Heart right ventricle (tissue), 16 donors: ENCODE measurements around the gene IPO9. TPM values are rescaled to one million over a fixed set of nuclear protein-coding genes. Genes with fewer than 3 reads are reported as not detected.

ENCODE experiments used
- ATAC-seq, 8 donors: fragments of 200-7000 bp; cut with Tn5 transposase; one replicate each; pipeline ENCODE4 v1.9.1; 2020; ENCODE audit warnings: mild to moderate bottlenecking in 8 of 8, moderate library complexity in 8 of 8, moderate number of reproducible peaks in 1 of 8
- DNase-seq, 2 donors: peaks; one replicate each; pipeline ENCODE4 v3.0.0-alpha.2; 2020
- H3K27ac ChIP-seq, 10 donors: fragments of 200-600 bp; sonication (generic) in 2 of 10; one replicate each; pipeline versions ENCODE4 v1.5.0 to v1.8.0; 2020 to 2022; ENCODE audit warnings: mild to moderate bottlenecking in 3 of 10
- H3K27me3 ChIP-seq, 7 donors: fragments of 200-600 bp; one replicate each; pipeline ENCODE4 v1.8.0; 2021 to 2022; ENCODE audit warnings: mild to moderate bottlenecking in 2 of 7
- H3K36me3 ChIP-seq, 9 donors: fragments of 200-600 bp; sonication (generic) in 1 of 9; one replicate each; pipeline versions ENCODE4 v1.5.0 to v1.8.0; 2020 to 2022; ENCODE audit warnings: mild to moderate bottlenecking in 2 of 9
- H3K4me1 ChIP-seq, 9 donors: fragments of 200-600 bp; sonication (generic) in 1 of 9; one replicate each; pipeline versions ENCODE4 v1.5.0 to v1.8.0; 2020 to 2022; ENCODE audit warnings: mild to moderate bottlenecking in 4 of 9
- H3K4me3 ChIP-seq, 10 donors: fragments of 200-600 bp; sonication (generic) in 2 of 10; one replicate each; pipeline versions ENCODE4 v1.5.0 to v1.8.0; 2020 to 2022; ENCODE audit warnings: mild to moderate bottlenecking in 7 of 10, moderate library complexity in 2 of 10
- H3K9me3 ChIP-seq, 11 donors: fragments of 200-600 bp in 10 of 11; sonication (generic) in 2 of 11; one replicate each; pipeline versions ENCODE4 v1.5.0 to v1.8.0; 2013 to 2022; ENCODE audit warnings: mild to moderate bottlenecking in 2 of 11, control low read depth in 1 of 11, moderate library complexity in 1 of 11
- CTCF ChIP-seq, 9 donors: fragments of 200-600 bp; sonication (generic) in 2 of 9; IDR thresholded peaks; one replicate each; pipeline versions ENCODE4 v1.5.0 to v1.8.0; 2021 to 2022; ENCODE audit warnings: antibody characterized with exemption in 9 of 9, mild to moderate bottlenecking in 5 of 9, moderate library complexity in 1 of 9
- WGBS, 2 donors: extraction: QIAGEN DNeasy Blood & Tissue Kit; methylation state at CpG; one replicate each; pipeline ENCODE4 v1.1.7; 2013; ENCODE audit warnings: inconsistent platforms in 1 of 2; 5-methylcytosine and 5-hydroxymethylcytosine counted together
- intact Hi-C, 10 donors: fragments of 100-400 bp; cut with DNase I; formaldehyde crosslinking; loops; one replicate each; pipeline versions ENCODE4 v1.11.1 to v1.14.2; 2022
- polyA plus RNA-seq, 2 donors: library from polyadenylated mRNA; stranded (reverse); fragments of 200-250 nt; gene quantifications; one replicate each; pipeline ENCODE4 v1.2.3, GENCODE V29; 2013
- total RNA-seq, 10 donors: library from RNA; stranded (reverse); fragmentation: NEBNext Ultra II Directional in 3 of 10; extraction: Animal tissue kit (Norgen Biotek cat#: 25700) in 3 of 10; gene quantifications; one replicate each; pipeline versions ENCODE4 v1.2.1 to v1.2.4, GENCODE V29; 2021 to 2023
- donor health status: Arrhythmogenic right ventricular cardiomyopathy.
- donor health status: ischemic (EF 13 %, LVEDD 7.1; RV severe dilation, severe dysfunction).
- donor health status: healthy with polysubstance abuse.
- donor health status: DM: no; HTN: yes; CAD: no.
- donor health status: DM: no; HTN: no; CAD: no.
- donor health status: ischemic (EF 25% LVEDD 6.9; RV normal size, moderate dysfunction).
- donor health status: ischemic (EF 25% LVEDD 5.7; RV mildly dilated, moderate dysfunction).
- donor health status: healthy.
- donor health status: DM: yes; HTN: yes; CAD: no.
- donor health status: Ischemic cardiomyopathy.
- donor health status: ischemic (EF 35%, LVEDD 5.7; RV mildly dilated, moderate dysfunction).
- donor health status: nonischemic (EF 11% LVEDD 7.7; RV severe dilation, severe dysfunction).
- donor health status: DM: yes; HTN: yes; CAD: no.
- donor health status: PGD.
- donor health status: ischemic (EF 29% LVEDD 5.4; RV normal size, mild dysfunction).
- donor health status: nonischemic (EF 23%, LVEDD 6.1; RV moderate dilation, normal function).

Gene IPO9
- total and polyA plus RNA-seq, 12 donors = 12.0 to 31.4 (median 26.5) TPM

DNA sequence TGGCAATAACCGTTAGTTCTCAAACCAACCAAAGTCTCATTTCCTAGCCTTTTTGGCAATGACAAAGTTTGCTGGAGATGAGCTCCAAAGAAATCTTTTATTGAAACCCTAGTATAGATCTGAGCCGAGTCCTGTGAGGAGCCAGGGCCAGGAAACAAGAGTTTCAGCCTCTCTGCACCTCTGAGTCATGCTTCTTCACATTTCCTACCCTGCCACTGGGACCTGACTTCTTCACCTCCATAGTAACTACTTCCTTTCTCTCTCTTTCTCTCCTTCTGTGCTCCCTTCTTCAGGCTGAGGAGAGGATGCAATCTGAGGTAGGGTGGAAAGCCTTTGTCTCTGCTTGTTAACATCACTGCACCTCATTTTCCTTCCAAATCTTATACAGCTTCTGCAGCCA lies 38.7 kb upstream of the IPO9 start:
- no peak overlapping the region for H3K4me3 ChIP-seq
- DNase-seq = no peak
- ATAC-seq = peak in 2 of 8 donors; percentile 23 to 46
- peaks cover 0 to 100% (median 76%) of the 10 kb centered on the region in 9 donors for H3K36me3 ChIP-seq
- H3K27me3 ChIP-seq = no peaks in the 10 kb centered on the region
- WGBS, 2 donors = 31 to 37% methylated on average over 2 of the region's 2 CpGs
- peak overlapping the region; percentile 53 to 94 (median 82) for H3K27ac ChIP-seq
- intact Hi-C loops = loop anchor here in 6 of 10 donors (2.0 to 5.0 kb wide), 7 partner anchors 48 to 259 kb away; no protein-coding TSS in a partner anchor
- no peaks in the 10 kb centered on the region for H3K9me3 ChIP-seq
- TF ChIP-seq CTCF (IDR thresholded peaks at IDR 0.05) = no peak
- H3K4me1 ChIP-seq = peaks cover 48 to 89% (median 74%) of the 10 kb centered on the region in 9 donors

- peak in 6 of 8 donors; percentile 9 to 43 (median 29) for ATAC-seq
- H3K4me1 ChIP-seq = peaks cover 48 to 90% (median 71%) of the 10 kb centered on the region in 9 donors
- DNase-seq = peak in 1 of 2 donors; percentile 56
- peaks cover 0 to 3% (median 0%) of the 10 kb centered on the region in 11 donors for H3K9me3 ChIP-seq
- peaks cover 0 to 100% (median 77%) of the 10 kb centered on the region in 9 donors for H3K36me3 ChIP-seq
- WGBS, 2 donors = 29 to 38% methylated on average over 8 of the region's 8 CpGs
- TF ChIP-seq CTCF (IDR thresholded peaks at IDR 0.05) = no peak
- H3K27me3 ChIP-seq = no peaks in the 10 kb centered on the region
- intact Hi-C loops = loop anchor here in 6 of 10 donors (2.0 to 5.0 kb wide), 7 partner anchors 49 to 260 kb away; no protein-coding TSS in a partner anchor
- H3K27ac ChIP-seq = peak overlapping the region; percentile 53 to 94 (median 82)
- H3K4me3 ChIP-seq = no peak overlapping the region
These were observed 37.7 kb upstream of the IPO9 start for GRCh38 chr1:201791051-201791778.

- Histone ChIP-seq H3K36me3 (peaks cover 0 to 100% (median 77%) of the 10 kb centered on the region in 9 donors), H3K4me1 (peaks cover 45 to 84% (median 65%) of the 10 kb centered on the region in 9 donors), H3K27ac (peak overlapping the region; percentile 53 to 94 (median 82)), H3K9me3 (peaks cover 0 to 3% (median 0%) of the 10 kb centered on the region in 11 donors), H3K4me3 (no peak overlapping the region), H3K27me3 (no peaks in the 10 kb centered on the region)
- DNase-seq (peak; percentile 33 to 50), ATAC-seq (peak in 7 of 8 donors; percentile 18 to 59 (median 45))
- intact Hi-C loops = loop anchor here (1.0 to 5.0 kb wide), 12 partner anchors 49 to 261 kb away; no protein-coding TSS in a partner anchor
- no peak for TF ChIP-seq CTCF (IDR thresholded peaks at IDR 0.05)
- WGBS, 2 donors = 7 to 9% methylated on average over 3 of the region's 3 CpGs
These were observed 37.2 kb upstream of the IPO9 start for GRCh38 chr1:201791779-201792173.

- Histone ChIP-seq H3K9me3 (peaks cover 0 to 3% (median 0%) of the 10 kb centered on the region in 11 donors), H3K27me3 (no peaks in the 10 kb centered on the region), H3K27ac (peak overlapping the region; percentile 53 to 94 (median 82)), H3K36me3 (peaks cover 0 to 100% (median 77%) of the 10 kb centered on the region in 9 donors), H3K4me3 (no peak overlapping the region), H3K4me1 (peaks cover 41 to 74% (median 56%) of the 10 kb centered on the region in 9 donors)
- DNase-seq (peak; percentile 56 to 86), ATAC-seq (peak; percentile 79 to 87 (median 80))
- intact Hi-C loops = loop anchor here (1.0 to 5.0 kb wide), 12 partner anchors 50 to 262 kb away; no protein-coding TSS in a partner anchor
- WGBS, 2 donors = 46 to 49% methylated on average over 9 of the region's 9 CpGs
- peak; percentile 93 to 97 (median 96) for TF ChIP-seq CTCF (IDR thresholded peaks at IDR 0.05)
These were observed 36.2 kb upstream of the IPO9 start for GRCh38 chr1:201792534-201793305.
